Neural cell (in vitro differentiated cells): Measurements from ENCODE around the gene IFFO2. TPM values are rescaled to one million over a fixed set of nuclear protein-coding genes. Genes with fewer than 3 reads are reported as not detected.

ENCODE experiments used
- H2AFZ ChIP-seq: fragments of 200-600, 300-800 bp; sonication (generic), shearing (Covaris generic); 2 replicates; pipeline ENCODE4 v1.6.0; 2014; ENCODE audit warnings: low read depth, mild to moderate bottlenecking, antibody characterized with exemption, low read length, moderate library complexity
- H3F3A ChIP-seq: fragments of 200-600 bp; shearing (Covaris generic); 2 replicates; pipeline ENCODE4 v1.6.1; 2016; ENCODE audit warnings: mild to moderate bottlenecking, moderate library complexity, mixed read lengths, antibody characterized with exemption, low read length; ENCODE audit not compliant: insufficient read depth, poor library complexity, severe bottlenecking
- H3K27ac ChIP-seq: fragments of 200-600, 300-800 bp; sonication (generic), shearing (Covaris generic); 2 replicates; pipeline ENCODE4 v1.5.1; 2014; ENCODE audit warnings: mild to moderate bottlenecking, low read length, moderate library complexity
- H3K27me3 ChIP-seq: fragments of 300-800, 200-600 bp; sonication (generic), shearing (Covaris generic); 2 replicates; pipeline ENCODE4 v1.6.0; 2014; ENCODE audit warnings: mild to moderate bottlenecking, low read depth, low read length, moderate library complexity; ENCODE audit not compliant: insufficient read depth
- H3K36me3 ChIP-seq: fragments of 300-800, 200-600 bp; sonication (generic), shearing (Covaris generic); 2 replicates; pipeline ENCODE4 v1.5.1; 2014; ENCODE audit warnings: mild to moderate bottlenecking, antibody characterized with exemption, low read length, moderate library complexity; ENCODE audit not compliant: insufficient read depth
- H3K4me2 ChIP-seq: fragments of 300-800, 200-600 bp; sonication (generic), shearing (Covaris generic); 2 replicates; pipeline ENCODE4 v1.6.0; 2014; ENCODE audit warnings: mild to moderate bottlenecking, low read length
- H3K4me3 ChIP-seq: fragments of 300-800, 200-600 bp; sonication (generic), shearing (Covaris generic); 2 replicates; pipeline ENCODE4 v1.5.1; 2014; ENCODE audit warnings: mild to moderate bottlenecking, low read length, moderate library complexity
- H3K79me2 ChIP-seq: fragments of 200-600 bp; shearing (Covaris generic); replicated peaks from 2 replicates; pipeline ENCODE4 v1.6.0; 2014; ENCODE audit warnings: mild to moderate bottlenecking, low read length, moderate library complexity; ENCODE audit not compliant: insufficient read depth
- H3K9ac ChIP-seq: fragments of 300-800, 200-600 bp; sonication (generic), shearing (Covaris generic); 2 replicates; pipeline ENCODE4 v1.6.1; 2016; ENCODE audit warnings: mild to moderate bottlenecking, low read length, mixed read lengths
- H3K9me2 ChIP-seq: fragments of 200-600 bp; shearing (Covaris generic); 2 replicates; pipeline ENCODE4 v1.6.1; 2016; ENCODE audit warnings: mild to moderate bottlenecking, low read length, mixed read lengths; ENCODE audit not compliant: insufficient read depth
- H3K9me3 ChIP-seq: fragments of 200-600, 300-800 bp; sonication (generic), shearing (Covaris generic); 2 replicates; pipeline ENCODE4 v1.6.1; 2016; ENCODE audit warnings: mild to moderate bottlenecking, mixed run types, low read length, moderate library complexity, mixed read lengths
- H4K20me1 ChIP-seq: fragments of 200-600 bp; shearing (Covaris generic); 2 replicates; pipeline ENCODE4 v1.6.1; 2016; ENCODE audit warnings: mild to moderate bottlenecking, mixed run types; ENCODE audit not compliant: insufficient read depth
- CTCF ChIP-seq: fragments of 450-650 bp; IDR thresholded peaks from 2 replicates; pipeline ENCODE4 v1.5.1; 2014; ENCODE audit warnings: antibody characterized with exemption, mild to moderate bottlenecking, moderate library complexity; ENCODE audit not compliant: poor library complexity, severe bottlenecking
- EP300 ChIP-seq: fragments of 450-650 bp; conservative IDR thresholded peaks from 2 replicates; pipeline ENCODE4 v1.6.1; 2014; ENCODE audit warnings: antibody characterized with exemption, mild to moderate bottlenecking, moderate library complexity; ENCODE audit not compliant: poor library complexity, severe bottlenecking
- EZH2 ChIP-seq: fragments of 200-600, 300-800 bp; shearing (Covaris generic), sonication (generic); IDR thresholded peaks from 2 replicates; pipeline ENCODE4 v1.6.1; 2014; ENCODE audit warnings: antibody characterized with exemption, low read length, borderline replicate concordance, mild to moderate bottlenecking; ENCODE audit not compliant: insufficient read depth, poor library complexity, severe bottlenecking
- MXI1 ChIP-seq: fragments of 450-650 bp; conservative IDR thresholded peaks from 2 replicates; pipeline ENCODE4 v1.6.1; 2014; ENCODE audit warnings: antibody characterized with exemption, mild to moderate bottlenecking; ENCODE audit not compliant: poor library complexity, severe bottlenecking
- POLR2AphosphoS5 ChIP-seq: IDR thresholded peaks from 2 replicates; pipeline ENCODE4 v1.6.1; 2012
- RAD21 ChIP-seq: fragments of 450-650 bp; conservative IDR thresholded peaks from 2 replicates; pipeline ENCODE4 v1.6.1; 2014; ENCODE audit warnings: antibody characterized with exemption, mild to moderate bottlenecking, moderate library complexity
- REST ChIP-seq: IDR thresholded peaks from 2 replicates; pipeline ENCODE4 v1.6.1; 2012; ENCODE audit warnings: borderline replicate concordance
- SMC3 ChIP-seq: fragments of 450-650 bp; conservative IDR thresholded peaks from 2 replicates; pipeline ENCODE4 v1.6.1; 2014; ENCODE audit warnings: antibody characterized with exemption, mild to moderate bottlenecking, moderate library complexity; ENCODE audit not compliant: poor library complexity
- TAF1 ChIP-seq: IDR thresholded peaks from 2 replicates; pipeline ENCODE4 v1.6.1; 2012; ENCODE audit warnings: low read depth
- polyA plus RNA-seq: library from polyadenylated mRNA; depleted of rRNA; stranded (reverse); fragments of >200 nt; gene quantifications from 2 replicates; pipeline ENCODE4 v1.2.3, GENCODE V29; 2014

Gene IFFO2
- polyA plus RNA-seq, 1 donor from 2014 or later = 2.6 TPM

- Histone ChIP-seq H3F3A (no peaks in the 10 kb centered on the region), H3K4me3 (no peak overlapping the region), H3K9me3 (no peaks in the 10 kb centered on the region), H3K4me2 (no peak overlapping the region), H2AFZ (no peak overlapping the region), H3K9ac (no peak overlapping the region), H3K9me2 (no peaks in the 10 kb centered on the region), H3K27ac (no peak overlapping the region), H3K36me3 (no peaks in the 10 kb centered on the region), H3K79me2 (no peaks in the 10 kb centered on the region), H3K27me3 (no peaks in the 10 kb centered on the region), H4K20me1 (no peaks in the 10 kb centered on the region)
- TF ChIP-seq SMC3 (no peak), REST (no peak), MXI1 (no peak), TAF1 (no peak), POLR2AphosphoS5 (no peak), CTCF (no peak), EP300 (no peak), EZH2 (no peak), RAD21 (no peak)
These were observed 39.2 kb downstream of the IFFO2 start for GRCh38 chr1:18917071-18917799.

- Histone ChIP-seq H3K4me2 (no peak overlapping the region), H3K79me2 (no peaks in the 10 kb centered on the region), H3K9ac (no peak overlapping the region), H3K4me3 (no peak overlapping the region), H3K27ac (no peak overlapping the region), H4K20me1 (no peaks in the 10 kb centered on the region), H2AFZ (no peak overlapping the region), H3F3A (no peaks in the 10 kb centered on the region), H3K9me2 (no peaks in the 10 kb centered on the region), H3K36me3 (no peaks in the 10 kb centered on the region), H3K9me3 (no peaks in the 10 kb centered on the region), H3K27me3 (no peaks in the 10 kb centered on the region)
- TF ChIP-seq SMC3 = no peak
- no peak for TF ChIP-seq REST
- TF ChIP-seq EP300 = no peak
- TF ChIP-seq RAD21 = no peak
- TF ChIP-seq CTCF = no peak
- TF ChIP-seq POLR2AphosphoS5 = no peak
- TF ChIP-seq MXI1 = no peak
- no peak for TF ChIP-seq TAF1
- no peak for TF ChIP-seq EZH2
These were observed 41.1 kb downstream of the IFFO2 start for GRCh38 chr1:18915341-18915740.
